Activated CD4-positive, alpha-beta T cell treated with anti-CD3 and anti-CD28 coated beads, Interleukin-2, amount 50 U/mL, for 48 hours (primary cell): ENCODE results near the gene MAGEB1.

Source experiments
- DNase-seq, 2 experiments: peaks; one replicate each; pipeline ENCODE4 v3.0.0-alpha.2; 2020

MAGEB1 gene

GRCh38 chrX:30301208-30301607 lies 54.3 kb downstream of the MAGEB1 start:
- no peak for DNase-seq
